ENCODE measurements around the gene ACSL6. TPM values are rescaled to one million over a fixed set of nuclear protein-coding genes. Genes with fewer than 3 reads are reported as not detected.

The ACSL6 gene
- total and polyA plus RNA-seq, 5 donors from 2014 or later, result 3.0 to 5.7 (median 5.5) TPM

GRCh38 chr5:131974956-131975726 is 36.3 kb downstream of the ACSL6 start:
- H3K4me1 ChIP-seq (ENCODE audit: control insufficient read depth, insufficient read depth, low read length, poor library complexity, severe bottlenecking), result peaks cover 31% of the 10 kb centered on the region
- peaks cover 5 to 60% (median 20%) of the 10 kb centered on the region in 4 donors for H3K4me1 Mint-ChIP-seq

GRCh38 chr5:131974622-131974955 is 36.9 kb downstream of the ACSL6 start:
- H3K4me1 ChIP-seq (ENCODE audit: control insufficient read depth, insufficient read depth, low read length, poor library complexity, severe bottlenecking), result peaks cover 31% of the 10 kb centered on the region
- no peaks in the 10 kb centered on the region for H3K27me3 ChIP-seq (ENCODE audit: control insufficient read depth, insufficient read depth, low read length)
- no peaks in the 10 kb centered on the region for H3K9me3 ChIP-seq (ENCODE audit: control insufficient read depth in 2 of 2, low read length in 2 of 2)
- Mint-ChIP-seq H3K27me3 (peaks cover 4% of the 10 kb centered on the region), H3K9me3 (no peaks in the 10 kb centered on the region), H3K4me3 (peak overlapping the region; percentile 54 to 90 (median 74)), H3K4me1 (peaks cover 5 to 60% (median 21%) of the 10 kb centered on the region in 4 donors), H3K36me3 (peaks cover 12% of the 10 kb centered on the region), H3K27ac (peak overlapping the region; percentile 93 to 99 (median 97))
- ATAC-seq (ENCODE audit: low read depth in 2 of 2) (peak; percentile 26 to 38), DNase-seq (peak in 1 of 3 donors; percentile 1)
- no peaks in the 10 kb centered on the region for H3K36me3 ChIP-seq (ENCODE audit: control insufficient read depth, insufficient read depth, low read length)
- H3K4me3 ChIP-seq (ENCODE audit: low read depth, low read length), result peak overlapping the region; percentile 65
- peak overlapping the region; percentile 67 for H3K27ac ChIP-seq (ENCODE audit: insufficient read depth, low read length, poor library complexity, severe bottlenecking)

More at GRCh38 chr5:131974956-131975726, 36.3 kb downstream of the ACSL6 start:
- DNase-seq, result peak in 2 of 3 donors; percentile 31 to 79
- peak overlapping the region; percentile 93 to 99 (median 97) for H3K27ac Mint-ChIP-seq
- peak; percentile 47 to 53 for ATAC-seq (ENCODE audit: low read depth in 2 of 2)
- Histone ChIP-seq H3K9me3 (ENCODE audit: control insufficient read depth in 2 of 2, low read length in 2 of 2) (no peaks in the 10 kb centered on the region), H3K27me3 (ENCODE audit: control insufficient read depth, insufficient read depth, low read length) (no peaks in the 10 kb centered on the region), H3K27ac (ENCODE audit: insufficient read depth, low read length, poor library complexity, severe bottlenecking) (peak overlapping the region; percentile 67), H3K36me3 (ENCODE audit: control insufficient read depth, insufficient read depth, low read length) (no peaks in the 10 kb centered on the region), H3K4me3 (ENCODE audit: low read depth, low read length) (peak overlapping the region; percentile 65)
- no peaks in the 10 kb centered on the region for H3K9me3 Mint-ChIP-seq
- H3K27me3 Mint-ChIP-seq, result peaks cover 4% of the 10 kb centered on the region
- peaks cover 7% of the 10 kb centered on the region for H3K36me3 Mint-ChIP-seq
- H3K4me3 Mint-ChIP-seq, result peak overlapping the region; percentile 54 to 90 (median 74)

- Mint-ChIP-seq H3K4me3 (peak overlapping the region; percentile 54 to 90 (median 74)), H3K27me3 (peaks cover 1% of the 10 kb centered on the region), H3K9me3 (no peaks in the 10 kb centered on the region), H3K4me1 (peaks cover 5 to 59% (median 21%) of the 10 kb centered on the region in 4 donors), H3K36me3 (peaks cover 13% of the 10 kb centered on the region), H3K27ac (peak overlapping the region; percentile 53 to 97 (median 93))
- Histone ChIP-seq H3K9me3 (ENCODE audit: control insufficient read depth in 2 of 2, low read length in 2 of 2) (no peaks in the 10 kb centered on the region), H3K27me3 (ENCODE audit: control insufficient read depth, insufficient read depth, low read length) (no peaks in the 10 kb centered on the region), H3K27ac (ENCODE audit: insufficient read depth, low read length, poor library complexity, severe bottlenecking) (peak overlapping the region; percentile 67), H3K36me3 (ENCODE audit: control insufficient read depth, insufficient read depth, low read length) (no peaks in the 10 kb centered on the region), H3K4me1 (ENCODE audit: control insufficient read depth, insufficient read depth, low read length, poor library complexity, severe bottlenecking) (peaks cover 31% of the 10 kb centered on the region), H3K4me3 (ENCODE audit: low read depth, low read length) (no peak overlapping the region)
- DNase-seq (no peak), ATAC-seq (ENCODE audit: low read depth in 2 of 2) (no peak)
Observed at GRCh38 chr5:131974016-131974415, 37.4 kb downstream of the ACSL6 start.

GRCh38 chr5:131973089-131973712 is 38.3 kb downstream of the ACSL6 start:
- Histone ChIP-seq H3K27ac (ENCODE audit: insufficient read depth, low read length, poor library complexity, severe bottlenecking) (no peak overlapping the region), H3K4me3 (ENCODE audit: low read depth, low read length) (no peak overlapping the region), H3K4me1 (ENCODE audit: control insufficient read depth, insufficient read depth, low read length, poor library complexity, severe bottlenecking) (peaks cover 31% of the 10 kb centered on the region), H3K9me3 (ENCODE audit: control insufficient read depth in 2 of 2, low read length in 2 of 2) (no peaks in the 10 kb centered on the region), H3K27me3 (ENCODE audit: control insufficient read depth, insufficient read depth, low read length) (no peaks in the 10 kb centered on the region), H3K36me3 (ENCODE audit: control insufficient read depth, insufficient read depth, low read length) (no peaks in the 10 kb centered on the region)
- Mint-ChIP-seq H3K27me3 (no peaks in the 10 kb centered on the region), H3K4me1 (peaks cover 5 to 58% (median 21%) of the 10 kb centered on the region in 4 donors), H3K9me3 (no peaks in the 10 kb centered on the region), H3K4me3 (peak overlapping the region in 2 of 4 donors; percentile 31 to 79), H3K27ac (peak overlapping the region; percentile 23 to 97 (median 93)), H3K36me3 (peaks cover 15% of the 10 kb centered on the region)
- DNase-seq, result no peak
- ATAC-seq (ENCODE audit: low read depth in 2 of 2), result no peak

GRCh38 chr5:131968396-131968954 is 43.0 kb downstream of the ACSL6 start:
- Histone ChIP-seq H3K4me1 (ENCODE audit: control insufficient read depth, insufficient read depth, low read length, poor library complexity, severe bottlenecking) (no peaks in the 10 kb centered on the region), H3K27ac (ENCODE audit: insufficient read depth, low read length, poor library complexity, severe bottlenecking) (no peak overlapping the region), H3K4me3 (ENCODE audit: low read depth, low read length) (no peak overlapping the region), H3K36me3 (ENCODE audit: control insufficient read depth, insufficient read depth, low read length) (peaks cover 3% of the 10 kb centered on the region), H3K9me3 (ENCODE audit: control insufficient read depth in 2 of 2, low read length in 2 of 2) (no peaks in the 10 kb centered on the region), H3K27me3 (ENCODE audit: control insufficient read depth, insufficient read depth, low read length) (no peaks in the 10 kb centered on the region)
- ATAC-seq (ENCODE audit: low read depth in 2 of 2), result no peak
- Mint-ChIP-seq H3K9me3 (peaks cover 0 to 2% (median 0%) of the 10 kb centered on the region in 7 donors), H3K36me3 (peaks cover 36% of the 10 kb centered on the region), H3K27me3 (no peaks in the 10 kb centered on the region), H3K4me1 (peaks cover 0 to 16% (median 2%) of the 10 kb centered on the region in 4 donors), H3K4me3 (no peak overlapping the region), H3K27ac (peak overlapping the region in 1 of 3 donors; percentile 52)
- DNase-seq, result no peak

- peak overlapping the region in 1 of 3 donors; percentile 15 for H3K27ac Mint-ChIP-seq
Observed at GRCh38 chr5:131966551-131966950, 44.9 kb downstream of the ACSL6 start.

GRCh38 chr5:131965826-131966415 is 45.5 kb downstream of the ACSL6 start:
- Mint-ChIP-seq H3K4me1 (peaks cover 0 to 2% (median under 1%) of the 10 kb centered on the region in 4 donors), H3K4me3 (no peak overlapping the region), H3K27me3 (no peaks in the 10 kb centered on the region), H3K27ac (peak overlapping the region in 1 of 3 donors; percentile 15), H3K9me3 (peaks cover 0 to 3% (median 0%) of the 10 kb centered on the region in 7 donors), H3K36me3 (peaks cover 38% of the 10 kb centered on the region)
- H3K36me3 ChIP-seq (ENCODE audit: control insufficient read depth, insufficient read depth, low read length), result peaks cover 3% of the 10 kb centered on the region
- H3K4me1 ChIP-seq (ENCODE audit: control insufficient read depth, insufficient read depth, low read length, poor library complexity, severe bottlenecking), result no peaks in the 10 kb centered on the region
- no peak for DNase-seq
- no peak for ATAC-seq (ENCODE audit: low read depth in 2 of 2)
- no peak overlapping the region for H3K4me3 ChIP-seq (ENCODE audit: low read depth, low read length)
- H3K27me3 ChIP-seq (ENCODE audit: control insufficient read depth, insufficient read depth, low read length), result no peaks in the 10 kb centered on the region
- H3K27ac ChIP-seq (ENCODE audit: insufficient read depth, low read length, poor library complexity, severe bottlenecking), result no peak overlapping the region
- H3K9me3 ChIP-seq (ENCODE audit: control insufficient read depth in 2 of 2, low read length in 2 of 2), result no peaks in the 10 kb centered on the region

More at GRCh38 chr5:131966551-131966950, 44.9 kb downstream of the ACSL6 start:
- Histone ChIP-seq H3K9me3 (ENCODE audit: control insufficient read depth in 2 of 2, low read length in 2 of 2) (no peaks in the 10 kb centered on the region), H3K27ac (ENCODE audit: insufficient read depth, low read length, poor library complexity, severe bottlenecking) (no peak overlapping the region), H3K27me3 (ENCODE audit: control insufficient read depth, insufficient read depth, low read length) (no peaks in the 10 kb centered on the region), H3K4me3 (ENCODE audit: low read depth, low read length) (no peak overlapping the region), H3K4me1 (ENCODE audit: control insufficient read depth, insufficient read depth, low read length, poor library complexity, severe bottlenecking) (no peaks in the 10 kb centered on the region), H3K36me3 (ENCODE audit: control insufficient read depth, insufficient read depth, low read length) (peaks cover 3% of the 10 kb centered on the region)
- H3K36me3 Mint-ChIP-seq, result peaks cover 38% of the 10 kb centered on the region
- no peaks in the 10 kb centered on the region for H3K27me3 Mint-ChIP-seq
- no peak for DNase-seq
- ATAC-seq (ENCODE audit: low read depth in 2 of 2), result no peak
- H3K4me3 Mint-ChIP-seq, result no peak overlapping the region
- peaks cover 0 to 2% (median under 1%) of the 10 kb centered on the region in 4 donors for H3K4me1 Mint-ChIP-seq
- H3K9me3 Mint-ChIP-seq, result peaks cover 0 to 3% (median 0%) of the 10 kb centered on the region in 7 donors

Data from CD4-positive, CD25-positive, alpha-beta regulatory T cell (primary cell).